HepG2 (cell line): Measurements from ENCODE around the gene GPC6. TPM values are rescaled to one million over a fixed set of nuclear protein-coding genes. Genes with fewer than 3 reads are reported as not detected.

Experiments used
- ATAC-seq: fragments of 200-7000 bp; cut with Tn5 transposase; 3 replicates; pipeline ENCODE4 v1.9.1; 2020; ENCODE audit warnings: mild to moderate bottlenecking, moderate library complexity
- BruUV-seq: library from RNA; stranded (reverse); fragments of 400-500 nt; replicated peaks from 2 replicates; lab custom pipeline; 2021; lab: Mats Ljungman, UMichigan
- CTCF ChIA-PET: fragments of 300-600 bp; formaldehyde crosslinking; extraction: SDS; loops from one replicate; lab custom pipeline; 2021; ENCODE audit warnings: low total read pairs, inconsistent platforms, low intra/inter-chr PET ratio; lab: Yijun Ruan, JAX
- POLR2A ChIA-PET: fragments of 350-600 bp; sonication (Branson Sonifier 250); formaldehyde crosslinking; loops from one replicate; lab custom pipeline; 2020; ENCODE audit warnings: antibody characterized with exemption, inconsistent platforms; lab: Yijun Ruan, JAX
- DNase-seq: peaks from one replicate; pipeline ENCODE4 v3.0.0-alpha.2; 2015; ENCODE audit warnings: low spot score
- FAIRE-seq: peaks from 3 replicates; lab custom pipeline; 2011; peaks lifted over from hg19 to GRCh38; lab: Jason Lieb, UNC
- H2AFZ ChIP-seq: one replicate; pipeline ENCODE4 v1.6.1; 2011; ENCODE audit warnings: low read length, inconsistent platforms
- H3K27ac ChIP-seq: fragments of 300-600 bp; 3 replicates; pipeline ENCODE4 v1.8.0; 2011; ENCODE audit warnings: mixed run types, mild to moderate bottlenecking, mixed read lengths, low read length, inconsistent platforms; ENCODE audit not compliant: insufficient read depth; ENCODE audit errors: extremely low read length
- H3K27me3 ChIP-seq, 2 experiments: fragments of 200-600 bp in 1 of 2; 2 replicates in 1 of 2; 3 replicates in 1 of 2; pipeline versions ENCODE4 v1.6.0 to v1.8.0; 2011; ENCODE audit warnings: low read length in 2 of 2, mild to moderate bottlenecking in 2 of 2, moderate library complexity in 2 of 2, inconsistent platforms in 1 of 2; ENCODE audit not compliant: insufficient read depth in 2 of 2, control insufficient read depth in 1 of 2
- H3K36me3 ChIP-seq, 2 experiments: fragments of 200-600 bp in 1 of 2; replicated peaks in 1 of 2; 2 replicates in 1 of 2; 3 replicates in 1 of 2; pipeline versions ENCODE4 v1.5.1 to v1.8.0; 2011; ENCODE audit warnings: low read length in 2 of 2, inconsistent platforms in 1 of 2; ENCODE audit not compliant: insufficient read depth in 2 of 2, control insufficient read depth in 1 of 2
- H3K4me1 ChIP-seq: 2 replicates; pipeline ENCODE4 v1.5.1; 2012; ENCODE audit warnings: low read length, inconsistent platforms; ENCODE audit not compliant: insufficient read depth
- H3K4me2 ChIP-seq: 2 replicates; pipeline ENCODE4 v1.6.0; 2011; ENCODE audit warnings: low read depth, low read length, inconsistent platforms
- H3K4me3 ChIP-seq, 3 experiments: fragments of 200-600 bp in 1 of 3; sonication (generic), shearing (Covaris generic) in 1 of 3; replicated peaks in 1 of 3; 2 replicates each; pipeline ENCODE4 v1.5.1; 2011 to 2016; ENCODE audit warnings: low read length in 3 of 3, inconsistent platforms in 2 of 3, low read depth in 2 of 3, mild to moderate bottlenecking in 2 of 3, control low read depth in 1 of 3, mixed read lengths in 1 of 3; ENCODE audit not compliant: insufficient read depth in 1 of 3
- H3K79me2 ChIP-seq: one replicate; pipeline ENCODE4 v1.6.1; 2011; ENCODE audit warnings: low read length, inconsistent platforms; ENCODE audit not compliant: insufficient read depth
- H3K9ac ChIP-seq: 2 replicates; pipeline ENCODE4 v1.6.0; 2011; ENCODE audit warnings: mild to moderate bottlenecking, low read depth, low read length, inconsistent platforms; ENCODE audit not compliant: insufficient read depth
- H3K9me3 ChIP-seq: 2 replicates; pipeline ENCODE4 v1.5.1; 2012; ENCODE audit warnings: mild to moderate bottlenecking, low read length
- H4K20me1 ChIP-seq: 2 replicates; pipeline ENCODE4 v1.6.0; 2011; ENCODE audit warnings: inconsistent platforms, mild to moderate bottlenecking, low read length, moderate library complexity; ENCODE audit not compliant: insufficient read depth
- DR1 ChIP-seq: sonication (generic); formaldehyde crosslinking; IDR thresholded peaks from 2 replicates; pipeline ENCODE4 v1.8.0; 2021; ENCODE audit warnings: mild to moderate bottlenecking, missing genetic modification reagents, inconsistent platforms
- ELF4 ChIP-seq: sonication (generic); formaldehyde crosslinking; IDR thresholded peaks from 2 replicates; pipeline ENCODE4 v1.5.0; 2020; ENCODE audit warnings: missing genetic modification reagents, mild to moderate bottlenecking, moderate library complexity, borderline replicate concordance
- GFI1 ChIP-seq: sonication (generic); formaldehyde crosslinking; IDR thresholded peaks from 2 replicates; pipeline ENCODE4 v1.5.0; 2020; ENCODE audit warnings: missing genetic modification reagents, mild to moderate bottlenecking, borderline replicate concordance
- KLF16 ChIP-seq, 2 experiments: sonication (generic) in 1 of 2; formaldehyde crosslinking in 1 of 2; IDR thresholded peaks; 2 replicates each; pipeline versions ENCODE4 v1.6.1 to v1.8.0; 2016 to 2023; ENCODE audit warnings: missing genetic modification reagents in 2 of 2, missing compliant biosample characterization in 1 of 2
- MAZ ChIP-seq, 2 experiments: sonication (generic) in 1 of 2; formaldehyde crosslinking in 1 of 2; IDR thresholded peaks; 2 replicates each; pipeline versions ENCODE4 v1.5.0 to v1.6.1; 2012 to 2020; ENCODE audit warnings: low read depth in 2 of 2, mild to moderate bottlenecking in 2 of 2, borderline replicate concordance in 1 of 2, improper control_type of control experiment in 1 of 2, low read length in 1 of 2, missing genetic modification reagents in 1 of 2, moderate library complexity in 1 of 2
- NFYB ChIP-seq: sonication (generic); formaldehyde crosslinking; IDR thresholded peaks from 2 replicates; pipeline ENCODE4 v1.4.0; 2020; ENCODE audit warnings: missing genetic modification reagents
- NFYC ChIP-seq: IDR thresholded peaks from 2 replicates; pipeline ENCODE4 v1.6.1; 2016; ENCODE audit warnings: missing genetic modification reagents, missing compliant biosample characterization
- POLR2A ChIP-seq, 2 experiments: IDR thresholded peaks; 2 replicates each; pipeline ENCODE4 v1.6.1; 2011; ENCODE audit warnings: low read depth in 2 of 2, low read length in 2 of 2, mild to moderate bottlenecking in 1 of 2, moderate library complexity in 1 of 2; ENCODE audit not compliant: insufficient read depth in 1 of 2
- POLR2G ChIP-seq: fragments of 200-400 bp; formaldehyde crosslinking; IDR thresholded peaks from 2 replicates; pipeline ENCODE4 v1.6.1; 2018; ENCODE audit warnings: mild to moderate bottlenecking, low read depth, low read length, moderate library complexity
- RBAK ChIP-seq: sonication (generic); formaldehyde crosslinking; IDR thresholded peaks from 2 replicates; pipeline ENCODE4 v1.5.1; 2020; ENCODE audit warnings: mild to moderate bottlenecking, missing genetic modification reagents
- REXO4 ChIP-seq: sonication (generic); formaldehyde crosslinking; IDR thresholded peaks from 2 replicates; pipeline ENCODE4 v1.8.0; 2022; ENCODE audit warnings: missing genetic modification reagents, mild to moderate bottlenecking, borderline replicate concordance
- ZBTB1 ChIP-seq: sonication (generic); formaldehyde crosslinking; IDR thresholded peaks from 2 replicates; pipeline ENCODE4 v1.4.0; 2020; ENCODE audit warnings: missing genetic modification reagents, borderline replicate concordance
- ZMYM3 ChIP-seq: sonication (generic); formaldehyde crosslinking; IDR thresholded peaks from 2 replicates; pipeline ENCODE4 v1.5.1; 2020; ENCODE audit warnings: mild to moderate bottlenecking, missing genetic modification reagents
- ZNF501 ChIP-seq: sonication (generic); formaldehyde crosslinking; IDR thresholded peaks from 2 replicates; pipeline ENCODE4 v1.5.1; 2020; ENCODE audit warnings: mild to moderate bottlenecking, moderate library complexity, missing genetic modification reagents
- ZNF547 ChIP-seq: sonication (generic); formaldehyde crosslinking; IDR thresholded peaks from 2 replicates; pipeline ENCODE4 v1.5.1; 2020; ENCODE audit warnings: mild to moderate bottlenecking, missing genetic modification reagents
- ZNF563 ChIP-seq: sonication (generic); formaldehyde crosslinking; IDR thresholded peaks from 2 replicates; pipeline ENCODE4 v1.8.0; 2022; ENCODE audit warnings: mild to moderate bottlenecking, moderate library complexity, missing genetic modification reagents
- WGBS: methylation state at CpG from one replicate; pipeline ENCODE4 v1.1.6; 2017; ENCODE audit warnings: low lambda C conversion rate; 5-methylcytosine and 5-hydroxymethylcytosine counted together
- in situ Hi-C: cut with HindIII; loops from 2 replicates; pipeline ENCODE4 v1.10.0; 2017; ENCODE audit warnings: low pct_unique_long_range_greater_than_20kb; ENCODE audit not compliant: extremely low pct_ligation_motif_present
- intact Hi-C: fragments of 100-400 bp; cut with micrococcal nuclease; formaldehyde crosslinking; loops from one replicate; pipeline ENCODE4 v1.10.0; 2022; ENCODE audit not compliant: unreplicated experiment
- polyA plus RNA-seq, 8 experiments: library from polyadenylated mRNA; depleted of rRNA in 3 of 8; stranded (reverse) in 7 of 8; unstranded in 1 of 8; fragments of >200 nt; fragmentation: Illumina TruSeq in 4 of 8; extraction: Trizol in 4 of 8; gene quantifications; 2 replicates each; pipeline versions ENCODE4 v1.2.1 to v1.2.3, GENCODE V29; 2011 to 2016; ENCODE audit warnings: low read depth in 4 of 8, missing spikeins in 1 of 8, mixed read lengths in 1 of 8; ENCODE audit not compliant: insufficient read depth in 1 of 8
- total RNA-seq, 5 experiments: library from RNA; depleted of rRNA; stranded (reverse); fragments of >200 nt; fragmentation: Illumina TruSeq; extraction: Trizol; gene quantifications; 2 replicates each; pipeline ENCODE4 v1.2.3, GENCODE V29; 2016; ENCODE audit warnings: low read depth in 1 of 5
- TF ChIP-seq, protein P1 (sequence below): sonication (generic); formaldehyde crosslinking; IDR thresholded peaks from 2 replicates; pipeline ENCODE4 v1.4.0; 2020; ENCODE audit warnings: mild to moderate bottlenecking, missing genetic modification reagents
- TF ChIP-seq, protein P2 (sequence below): sonication (generic); formaldehyde crosslinking; IDR thresholded peaks from 2 replicates; pipeline ENCODE4 v1.5.0; 2020; ENCODE audit warnings: mild to moderate bottlenecking, missing genetic modification reagents
- TF ChIP-seq, protein P3 (sequence below): sonication (generic); formaldehyde crosslinking; IDR thresholded peaks from 2 replicates; pipeline ENCODE4 v1.8.0; 2023; ENCODE audit warnings: mild to moderate bottlenecking, missing genetic modification reagents

The GPC6 gene
- total and polyA plus RNA-seq, 2 of the 13 experiments (the other 11 are each of a cell fraction or from before 2014, with no cell fraction given), result 24.5 to 33.9 TPM

DNA sequence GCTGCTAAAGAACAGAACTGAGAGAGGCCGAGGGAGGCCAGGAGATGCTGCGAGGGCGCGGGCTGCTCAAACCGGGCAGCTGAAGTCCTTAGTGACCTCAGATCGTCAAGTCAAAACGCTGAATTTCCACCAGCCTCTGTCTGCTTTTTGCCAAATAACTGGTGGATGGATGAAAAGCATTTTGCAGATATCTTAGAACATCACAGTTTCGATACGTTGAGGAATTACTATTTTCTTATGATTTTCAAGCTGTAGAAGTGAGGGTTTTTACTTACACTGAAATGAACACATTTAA is 2.0 kb downstream of the GPC6 start:
- in situ Hi-C loops, result loop anchor here (25.0 kb wide), 3 partner anchors 534 to 1109 kb away; no protein-coding TSS in a partner anchor
- POLR2A ChIA-PET, result interaction anchor here (0.6 to 2.9 kb wide), 7 partner anchors 18 to 1075 kb away, joined by 3 to 31 read pairs (median 3); no protein-coding TSS in a partner anchor
- TF ChIP-seq, protein P1, sequence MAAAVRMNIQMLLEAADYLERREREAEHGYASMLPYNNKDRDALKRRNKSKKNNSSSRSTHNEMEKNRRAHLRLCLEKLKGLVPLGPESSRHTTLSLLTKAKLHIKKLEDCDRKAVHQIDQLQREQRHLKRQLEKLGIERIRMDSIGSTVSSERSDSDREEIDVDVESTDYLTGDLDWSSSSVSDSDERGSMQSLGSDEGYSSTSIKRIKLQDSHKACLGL (CRISPR knock-in tag), result no peak
- TF ChIP-seq DR1 (CRISPR knock-in tag), result 0 out of 2 replicates have a peak, but pooled peaks have one; percentile 4
- no peak for TF ChIP-seq KLF16 (CRISPR knock-in tag; IDR thresholded peaks at IDR 0.05)
- TF ChIP-seq MAZ (IDR thresholded peaks at IDR 0.05; ENCODE audit: borderline replicate concordance, low read depth, low read length), result no peak
- 0 out of 2 replicates have a peak, but pooled peaks have one; percentile 5 for TF ChIP-seq MAZ (CRISPR knock-in tag; IDR thresholded peaks at IDR 0.05; ENCODE audit: low read depth)
- no peak for TF ChIP-seq ZNF563 (CRISPR knock-in tag)
- TF ChIP-seq ZNF547 (CRISPR knock-in tag), result no peak
- no peak for TF ChIP-seq NFYC
- TF ChIP-seq, protein P2, sequence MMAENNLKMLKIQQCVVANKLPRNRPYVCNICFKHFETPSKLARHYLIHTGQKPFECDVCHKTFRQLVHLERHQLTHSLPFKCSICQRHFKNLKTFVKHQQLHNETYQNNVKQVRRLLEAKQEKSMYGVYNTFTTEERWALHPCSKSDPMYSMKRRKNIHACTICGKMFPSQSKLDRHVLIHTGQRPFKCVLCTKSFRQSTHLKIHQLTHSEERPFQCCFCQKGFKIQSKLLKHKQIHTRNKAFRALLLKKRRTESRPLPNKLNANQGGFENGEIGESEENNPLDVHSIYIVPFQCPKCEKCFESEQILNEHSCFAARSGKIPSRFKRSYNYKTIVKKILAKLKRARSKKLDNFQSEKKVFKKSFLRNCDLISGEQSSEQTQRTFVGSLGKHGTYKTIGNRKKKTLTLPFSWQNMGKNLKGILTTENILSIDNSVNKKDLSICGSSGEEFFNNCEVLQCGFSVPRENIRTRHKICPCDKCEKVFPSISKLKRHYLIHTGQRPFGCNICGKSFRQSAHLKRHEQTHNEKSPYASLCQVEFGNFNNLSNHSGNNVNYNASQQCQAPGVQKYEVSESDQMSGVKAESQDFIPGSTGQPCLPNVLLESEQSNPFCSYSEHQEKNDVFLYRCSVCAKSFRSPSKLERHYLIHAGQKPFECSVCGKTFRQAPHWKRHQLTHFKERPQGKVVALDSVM (CRISPR knock-in tag), result peak; percentile 10; the same call in 1 of the 2 replicates
- no peak for TF ChIP-seq ZBTB1 (CRISPR knock-in tag)
- TF ChIP-seq ELF4 (CRISPR knock-in tag), result no peak
- TF ChIP-seq REXO4 (CRISPR knock-in tag), result no peak
- 0 out of 2 replicates have a peak, but pooled peaks have one; percentile 0 for TF ChIP-seq ZMYM3 (CRISPR knock-in tag)
- 0 out of 2 replicates have a peak, but pooled peaks have one; percentile 24 for TF ChIP-seq GFI1 (CRISPR knock-in tag)
- 0 out of 2 replicates have a peak, but pooled peaks have one; percentile 14 for TF ChIP-seq POLR2G
- TF ChIP-seq POLR2A (IDR thresholded peaks at IDR 0.05; ENCODE audit: insufficient read depth in 1 of 2, low read depth in 2 of 2, low read length in 2 of 2), result peak in 1 of 2 experiments; percentile 29; a peak in 2 of 4 replicates
- TF ChIP-seq ZNF501 (CRISPR knock-in tag), result no peak; the same call in none of the 2 replicates
- TF ChIP-seq, protein P3, sequence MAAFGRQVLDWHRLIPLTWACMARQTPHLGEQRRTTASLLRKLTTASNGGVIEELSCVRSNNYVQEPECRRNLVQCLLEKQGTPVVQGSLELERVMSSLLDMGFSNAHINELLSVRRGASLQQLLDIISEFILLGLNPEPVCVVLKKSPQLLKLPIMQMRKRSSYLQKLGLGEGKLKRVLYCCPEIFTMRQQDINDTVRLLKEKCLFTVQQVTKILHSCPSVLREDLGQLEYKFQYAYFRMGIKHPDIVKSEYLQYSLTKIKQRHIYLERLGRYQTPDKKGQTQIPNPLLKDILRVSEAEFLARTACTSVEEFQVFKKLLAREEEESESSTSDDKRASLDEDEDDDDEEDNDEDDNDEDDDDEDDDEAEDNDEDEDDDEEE, result 0 out of 2 replicates have a peak, but pooled peaks have one; percentile 52
- TF ChIP-seq NFYB (CRISPR knock-in tag), result no peak
- no peak for TF ChIP-seq RBAK (CRISPR knock-in tag)

More for the DNA sequence above, 2.0 kb downstream of the GPC6 start:
- Histone ChIP-seq H3K27me3 (no peaks in the 10 kb centered on the region; a peak in 1 of 5 replicates), H3K4me2 (peak overlapping the region; percentile 76), H3K36me3 (no peaks in the 10 kb centered on the region), H3K4me3 (peak overlapping the region; percentile 90 to 98 (median 94)), H3K79me2 (peaks cover 66% of the 10 kb centered on the region), H4K20me1 (no peaks in the 10 kb centered on the region), H2AFZ (peak overlapping the region; percentile 31), H3K4me1 (peaks cover 69% of the 10 kb centered on the region), H3K9me3 (no peaks in the 10 kb centered on the region), H3K9ac (peak overlapping the region; percentile 90), H3K27ac (peak overlapping the region; percentile 85)
- ATAC-seq, result no peak
- CTCF ChIA-PET, result no interaction called here
- FAIRE-seq, result no peak
- DNase-seq, result no peak
- BruUV-seq, result no TSS peak
- intact Hi-C loops, result loop anchor here (5.0 to 10.0 kb wide), 4 partner anchors 56 to 964 kb away; no protein-coding TSS in a partner anchor
- 2% methylated on average over 9 of the region's 9 CpGs for WGBS
